OCI-LY3 (cell line): ENCODE data around the gene NEK10.

ENCODE experiments used
- EZH2phosphoT487 ChIP-seq: fragments of 200-600 bp; shearing (Covaris generic); IDR thresholded peaks from 2 replicates; pipeline ENCODE4 v1.6.1; 2018; ENCODE audit warnings: antibody characterized with exemption, mixed run types, low read depth
- TF ChIP-seq, protein P1 (sequence below): fragments of 200-600, 300-600 bp; sonication (generic); IDR thresholded peaks from 2 replicates; pipeline ENCODE4 v1.5.1; 2014; ENCODE audit warnings: antibody characterized with exemption, low read length, low read depth

DNA sequence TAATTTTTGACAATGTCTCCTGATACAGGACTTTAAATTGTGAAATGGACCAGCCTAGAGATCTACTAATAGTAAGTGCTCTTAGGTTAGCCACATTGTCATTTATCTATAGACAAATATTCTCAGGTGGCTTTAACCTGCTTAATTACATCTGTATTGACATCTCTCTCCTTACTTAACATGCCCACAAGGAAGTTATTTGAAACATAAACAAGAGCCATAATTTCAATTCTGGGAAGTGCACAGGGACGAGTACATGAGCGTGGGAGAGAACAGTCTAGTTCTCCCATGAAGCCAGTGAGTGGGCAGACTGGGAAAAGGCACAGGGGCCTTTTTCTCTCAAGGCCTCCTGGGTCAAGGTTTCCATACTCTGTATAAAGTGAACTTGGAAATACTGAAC lies 54.2 kb downstream of the NEK10 start:
- TF ChIP-seq, protein P1, sequence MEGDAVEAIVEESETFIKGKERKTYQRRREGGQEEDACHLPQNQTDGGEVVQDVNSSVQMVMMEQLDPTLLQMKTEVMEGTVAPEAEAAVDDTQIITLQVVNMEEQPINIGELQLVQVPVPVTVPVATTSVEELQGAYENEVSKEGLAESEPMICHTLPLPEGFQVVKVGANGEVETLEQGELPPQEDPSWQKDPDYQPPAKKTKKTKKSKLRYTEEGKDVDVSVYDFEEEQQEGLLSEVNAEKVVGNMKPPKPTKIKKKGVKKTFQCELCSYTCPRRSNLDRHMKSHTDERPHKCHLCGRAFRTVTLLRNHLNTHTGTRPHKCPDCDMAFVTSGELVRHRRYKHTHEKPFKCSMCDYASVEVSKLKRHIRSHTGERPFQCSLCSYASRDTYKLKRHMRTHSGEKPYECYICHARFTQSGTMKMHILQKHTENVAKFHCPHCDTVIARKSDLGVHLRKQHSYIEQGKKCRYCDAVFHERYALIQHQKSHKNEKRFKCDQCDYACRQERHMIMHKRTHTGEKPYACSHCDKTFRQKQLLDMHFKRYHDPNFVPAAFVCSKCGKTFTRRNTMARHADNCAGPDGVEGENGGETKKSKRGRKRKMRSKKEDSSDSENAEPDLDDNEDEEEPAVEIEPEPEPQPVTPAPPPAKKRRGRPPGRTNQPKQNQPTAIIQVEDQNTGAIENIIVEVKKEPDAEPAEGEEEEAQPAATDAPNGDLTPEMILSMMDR = no peak
- TF ChIP-seq EZH2phosphoT487 = no peak
